ENCODE measurements around the gene PHACTR1. TPM values are rescaled to one million over a fixed set of nuclear protein-coding genes. Genes with fewer than 3 reads are reported as not detected.
A peak's percentile ranks its signal among the peaks of the same experiment; 100 is the strongest.

The PHACTR1 gene
- total and polyA plus RNA-seq, 8 donors: 1.4 to 12.4 (median 9.3) TPM

GRCh38 chr6:13338038-13338437, 621.5 kb downstream of the PHACTR1 start:
- Histone ChIP-seq H3K36me3 (no peaks in the 10 kb centered on the region), H3K9me3 (no peaks in the 10 kb centered on the region), H3K27me3 (no peaks in the 10 kb centered on the region), H3K27ac (no peak overlapping the region), H3K4me1 (no peaks in the 10 kb centered on the region), H3K4me3 (no peak overlapping the region)
- no peak for FAIRE-seq
- DNase-seq: no peak
- intact Hi-C loops (cut with DNase I): loop anchor here in 1 of 3 donors (5.0 kb wide), 1 partner anchor 199 kb away; no protein-coding TSS in a partner anchor
- no peak for TF ChIP-seq CTCF (IDR thresholded peaks at IDR 0.05)
- WGBS, 2 donors: 90 to 93% methylated on average over 5 of the region's 5 CpGs
- ATAC-seq: peak in 1 of 4 donors; percentile 27

All from pancreas (tissue), 10 donors.